ENCODE measurements around the gene ZEB2.

DNA sequence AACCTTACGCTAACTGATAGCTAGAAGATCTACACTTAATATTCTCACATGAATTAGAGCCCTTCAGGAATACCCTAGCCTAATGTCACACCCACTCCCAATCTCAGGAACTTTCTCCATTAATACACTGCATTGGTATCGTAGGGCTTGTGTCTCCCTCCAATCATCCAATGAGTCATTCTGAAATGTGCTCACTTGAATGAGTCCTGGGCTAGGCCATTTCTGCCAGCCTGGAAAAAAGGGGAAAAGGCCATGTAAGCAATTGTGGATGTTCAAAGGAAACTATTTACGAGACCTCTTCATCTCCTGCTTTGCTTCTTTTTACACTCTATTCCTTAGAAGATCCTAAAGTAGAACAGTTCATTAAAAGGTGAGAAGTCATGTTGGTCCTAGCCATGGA is 18.8 kb downstream of the ZEB2 start:
- TF ChIP-seq, protein P1, sequence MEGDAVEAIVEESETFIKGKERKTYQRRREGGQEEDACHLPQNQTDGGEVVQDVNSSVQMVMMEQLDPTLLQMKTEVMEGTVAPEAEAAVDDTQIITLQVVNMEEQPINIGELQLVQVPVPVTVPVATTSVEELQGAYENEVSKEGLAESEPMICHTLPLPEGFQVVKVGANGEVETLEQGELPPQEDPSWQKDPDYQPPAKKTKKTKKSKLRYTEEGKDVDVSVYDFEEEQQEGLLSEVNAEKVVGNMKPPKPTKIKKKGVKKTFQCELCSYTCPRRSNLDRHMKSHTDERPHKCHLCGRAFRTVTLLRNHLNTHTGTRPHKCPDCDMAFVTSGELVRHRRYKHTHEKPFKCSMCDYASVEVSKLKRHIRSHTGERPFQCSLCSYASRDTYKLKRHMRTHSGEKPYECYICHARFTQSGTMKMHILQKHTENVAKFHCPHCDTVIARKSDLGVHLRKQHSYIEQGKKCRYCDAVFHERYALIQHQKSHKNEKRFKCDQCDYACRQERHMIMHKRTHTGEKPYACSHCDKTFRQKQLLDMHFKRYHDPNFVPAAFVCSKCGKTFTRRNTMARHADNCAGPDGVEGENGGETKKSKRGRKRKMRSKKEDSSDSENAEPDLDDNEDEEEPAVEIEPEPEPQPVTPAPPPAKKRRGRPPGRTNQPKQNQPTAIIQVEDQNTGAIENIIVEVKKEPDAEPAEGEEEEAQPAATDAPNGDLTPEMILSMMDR (conservative IDR thresholded peaks at IDR 0.05; ENCODE audit: low read length): no peak
- no peak for TF ChIP-seq EZH2phosphoT487 (IDR thresholded peaks at IDR 0.05; ENCODE audit: borderline replicate concordance)

All from Loucy (cell line).